Measurements from ENCODE around the gene C16orf46. TPM values are rescaled to one million over a fixed set of nuclear protein-coding genes. Genes with fewer than 3 reads are reported as not detected.

Gene C16orf46
- total RNA-seq, 1 experiment from 2014 or later: not detected

DNA sequence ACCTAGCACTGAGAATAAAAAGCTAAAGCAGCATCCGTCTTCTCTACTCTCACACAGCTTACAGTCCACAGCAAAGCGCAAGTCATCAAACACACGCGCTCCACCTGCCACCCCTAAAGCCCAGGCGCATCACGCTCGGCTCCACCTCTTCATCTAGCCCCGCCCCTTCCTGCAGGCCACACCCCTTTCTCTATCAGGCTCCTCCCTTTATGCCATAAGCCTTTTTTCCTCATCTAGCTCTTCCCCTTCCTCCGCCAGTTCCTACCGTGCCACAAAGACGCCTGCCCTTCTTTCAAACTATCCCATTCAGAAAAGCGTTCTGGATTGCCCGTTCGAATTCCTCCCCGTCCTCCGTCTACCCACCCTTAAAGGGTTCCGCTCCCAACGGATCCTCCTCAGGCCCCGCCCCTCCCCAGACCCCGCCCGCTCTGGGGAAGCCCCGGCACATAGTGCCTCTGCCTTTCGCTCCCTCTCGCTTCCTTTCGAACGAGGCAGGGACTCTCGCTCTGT lies 417 bp downstream of the C16orf46 start:
- peak; percentile 82 for DNase-seq (ENCODE audit: low read depth)

DNA sequence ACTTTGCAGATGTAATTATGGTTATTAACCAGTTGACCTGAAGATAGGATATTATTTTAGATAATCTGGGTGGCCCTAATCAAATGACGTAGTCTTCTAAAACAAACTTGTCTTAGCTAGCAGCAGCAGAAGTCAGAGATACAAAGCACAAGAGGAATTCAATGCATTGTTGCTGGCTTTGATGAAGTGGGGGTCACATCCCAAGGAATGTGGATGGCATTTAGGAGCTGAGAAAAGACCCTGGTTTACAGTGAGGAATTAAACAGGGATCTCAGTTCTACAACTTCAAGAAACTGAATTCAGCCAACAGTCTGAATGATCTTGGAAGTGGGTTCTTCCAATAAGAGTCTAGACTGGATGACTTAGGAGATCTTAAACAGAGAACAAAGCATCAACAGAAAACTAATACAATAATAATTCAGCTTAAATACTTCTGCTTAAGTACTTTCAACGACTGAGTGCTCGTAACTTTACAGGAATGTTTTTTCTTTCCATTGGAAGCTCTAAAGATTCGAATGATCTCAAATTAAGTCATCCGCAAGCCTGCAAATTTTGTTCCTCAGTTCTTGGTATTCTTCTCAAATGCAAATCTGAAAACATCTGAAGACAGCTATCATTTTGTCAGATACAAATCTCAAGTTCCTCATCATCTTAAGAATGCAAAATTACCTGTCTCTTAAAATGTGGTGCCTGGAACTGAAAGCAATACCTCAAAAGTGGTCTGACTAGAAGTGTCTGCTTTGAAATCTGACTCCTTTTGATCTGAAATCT lies 3.3 kb downstream of the C16orf46 start:
- DNase-seq (ENCODE audit: low read depth): no peak

DNA sequence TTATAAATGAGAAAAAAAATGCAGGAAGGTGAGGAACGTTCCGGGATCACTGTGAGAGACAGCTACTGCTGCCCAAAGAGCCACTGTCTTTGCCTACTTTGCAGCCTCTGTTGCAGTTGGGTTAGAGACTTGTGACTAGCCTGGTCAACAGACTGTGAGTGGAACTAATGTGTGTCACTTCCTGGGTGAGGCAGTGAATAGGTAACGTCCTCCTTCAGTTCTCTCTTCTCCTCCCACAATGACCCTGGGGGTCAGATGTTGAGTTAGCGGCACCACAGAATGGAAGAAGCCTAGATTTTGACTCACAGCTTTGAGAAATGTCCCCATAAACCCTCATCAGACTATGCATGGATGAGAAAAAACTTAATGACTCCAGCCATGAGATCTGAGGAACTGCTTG lies 5.2 kb downstream of the C16orf46 start:
- DNase-seq (ENCODE audit: low read depth): peak; percentile 56

DNA sequence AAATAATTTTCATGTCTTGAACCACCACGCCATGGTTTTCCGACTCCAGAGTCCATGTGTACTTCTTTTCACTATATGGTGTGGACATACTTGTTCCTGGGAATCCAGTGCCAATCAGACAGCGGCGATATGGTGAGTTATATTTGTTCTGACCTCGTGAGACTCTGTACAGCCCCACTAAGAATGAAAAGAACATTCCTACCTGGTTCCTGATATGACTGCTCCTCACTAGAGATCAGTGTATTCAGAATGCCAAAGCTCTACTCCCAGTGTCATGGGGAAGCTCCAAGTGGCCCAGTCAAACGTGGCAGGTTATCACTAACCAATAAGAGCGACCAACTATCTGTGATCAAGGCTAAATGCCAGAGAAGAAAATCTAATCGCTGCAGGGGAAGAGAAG lies 6.1 kb downstream of the C16orf46 start:
- no peak for DNase-seq (ENCODE audit: low read depth)

DNA sequence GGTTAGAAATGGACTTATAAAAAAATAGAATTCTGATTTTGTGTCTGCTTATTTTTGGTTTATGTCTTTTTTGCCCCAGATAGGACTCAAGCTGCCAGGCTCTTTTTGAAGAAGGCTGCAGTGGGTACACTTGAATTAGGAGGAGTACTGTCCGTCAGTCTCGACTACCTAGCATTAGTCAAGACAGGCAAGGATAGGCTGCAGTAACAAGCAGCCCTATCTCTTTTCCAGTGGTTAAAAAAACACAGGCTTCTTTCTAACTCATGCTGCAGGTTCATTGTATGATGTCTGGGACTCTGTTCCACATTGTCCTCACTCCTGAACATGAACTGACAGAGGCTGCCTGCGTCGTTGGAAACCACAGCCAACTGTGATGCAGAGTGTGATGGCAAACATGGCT lies 8.0 kb downstream of the C16orf46 start:
- DNase-seq (ENCODE audit: low read depth): no peak

DNA sequence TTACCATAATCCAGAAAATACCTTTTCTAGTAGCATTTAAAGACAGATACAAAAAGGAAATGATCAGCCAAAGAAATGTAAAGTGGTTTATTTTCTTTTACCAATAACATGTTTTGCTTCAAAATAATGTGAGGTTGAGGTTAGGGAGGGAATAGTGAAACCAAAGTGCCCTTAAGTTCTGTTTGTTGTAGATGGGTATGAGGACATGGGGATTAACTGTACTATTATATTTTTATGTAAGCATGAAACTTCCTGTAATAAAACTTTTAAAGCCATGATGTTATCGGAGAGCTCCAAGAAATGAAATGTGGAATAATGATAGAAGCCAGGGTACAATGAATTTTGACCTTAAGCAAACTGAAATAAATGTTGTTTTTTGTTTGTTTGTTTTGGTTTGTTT lies 9.9 kb downstream of the C16orf46 start:
- DNase-seq (ENCODE audit: low read depth): no peak

DNA sequence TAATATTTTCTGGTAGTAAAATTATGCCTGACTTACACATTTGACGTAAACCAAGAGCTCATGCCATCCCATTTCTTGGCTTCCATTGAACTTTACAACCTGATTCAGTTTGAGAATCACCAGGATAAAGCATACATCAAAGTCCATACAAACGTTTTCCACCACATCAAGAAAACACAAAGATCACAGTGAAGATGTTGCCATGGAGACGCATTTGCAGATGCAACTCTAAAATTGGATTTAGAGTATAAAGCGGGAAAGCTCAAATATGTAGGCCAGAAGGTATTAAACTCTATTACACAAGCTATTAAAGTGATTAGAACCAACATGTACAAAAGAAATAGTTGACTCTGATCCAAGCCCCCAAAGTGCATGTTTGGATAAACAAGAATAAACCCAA lies 10.4 kb downstream of the C16orf46 start:
- no peak for DNase-seq (ENCODE audit: low read depth)

DNA sequence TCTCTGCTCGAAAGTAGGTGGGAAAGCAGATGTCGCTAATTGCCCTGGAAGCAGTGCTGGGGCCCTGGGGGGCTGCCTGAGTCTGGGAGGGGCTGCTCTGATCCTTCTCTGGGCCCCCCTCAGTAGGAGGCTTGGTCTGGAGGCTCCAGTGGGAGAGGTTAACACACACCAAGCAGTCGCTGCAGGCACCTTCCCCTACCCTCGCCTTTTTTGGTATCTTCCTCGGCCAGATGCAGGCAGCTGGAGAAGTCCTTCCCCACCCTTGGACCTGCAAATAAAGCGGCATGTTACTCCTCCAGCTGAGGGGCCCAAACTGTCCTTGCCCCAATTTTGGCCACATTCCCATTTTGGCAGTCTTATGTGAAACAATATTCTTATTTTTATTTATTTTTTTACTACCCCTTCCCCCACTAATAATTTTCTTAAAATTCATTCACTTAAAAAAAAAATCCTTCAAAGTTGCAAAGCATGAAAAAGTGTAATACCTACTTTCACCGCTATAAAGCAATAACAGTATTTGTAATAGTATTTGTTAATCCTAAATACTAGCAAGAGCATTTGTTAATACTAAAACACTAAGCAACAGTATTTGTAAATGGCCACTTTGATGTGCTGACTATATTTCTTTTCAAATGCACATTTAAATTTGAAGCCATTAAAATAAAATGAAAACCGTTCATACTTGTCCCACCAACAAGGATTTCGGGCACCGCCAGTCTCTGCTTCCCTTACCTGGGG lies 15.0 kb downstream of the C16orf46 start:
- no peak for DNase-seq (ENCODE audit: low read depth)

DNA sequence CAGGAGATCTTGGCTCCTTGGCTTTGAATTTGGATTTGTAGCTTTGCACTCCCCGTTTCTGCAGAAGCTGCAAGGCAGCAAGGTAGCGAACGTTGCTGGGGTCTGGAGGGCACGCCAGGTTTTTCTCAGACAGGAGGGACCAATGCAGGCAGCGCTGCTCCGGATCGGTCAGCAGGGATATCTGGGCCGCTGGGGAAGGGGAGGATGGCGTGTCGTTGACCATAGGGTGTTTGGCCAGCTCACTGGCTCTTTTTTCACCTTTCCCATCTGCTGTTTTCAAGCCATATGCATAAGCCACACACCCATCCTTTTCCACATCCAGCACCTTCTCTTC lies 15.8 kb downstream of the C16orf46 start:
- no peak for DNase-seq (ENCODE audit: low read depth)

DNA sequence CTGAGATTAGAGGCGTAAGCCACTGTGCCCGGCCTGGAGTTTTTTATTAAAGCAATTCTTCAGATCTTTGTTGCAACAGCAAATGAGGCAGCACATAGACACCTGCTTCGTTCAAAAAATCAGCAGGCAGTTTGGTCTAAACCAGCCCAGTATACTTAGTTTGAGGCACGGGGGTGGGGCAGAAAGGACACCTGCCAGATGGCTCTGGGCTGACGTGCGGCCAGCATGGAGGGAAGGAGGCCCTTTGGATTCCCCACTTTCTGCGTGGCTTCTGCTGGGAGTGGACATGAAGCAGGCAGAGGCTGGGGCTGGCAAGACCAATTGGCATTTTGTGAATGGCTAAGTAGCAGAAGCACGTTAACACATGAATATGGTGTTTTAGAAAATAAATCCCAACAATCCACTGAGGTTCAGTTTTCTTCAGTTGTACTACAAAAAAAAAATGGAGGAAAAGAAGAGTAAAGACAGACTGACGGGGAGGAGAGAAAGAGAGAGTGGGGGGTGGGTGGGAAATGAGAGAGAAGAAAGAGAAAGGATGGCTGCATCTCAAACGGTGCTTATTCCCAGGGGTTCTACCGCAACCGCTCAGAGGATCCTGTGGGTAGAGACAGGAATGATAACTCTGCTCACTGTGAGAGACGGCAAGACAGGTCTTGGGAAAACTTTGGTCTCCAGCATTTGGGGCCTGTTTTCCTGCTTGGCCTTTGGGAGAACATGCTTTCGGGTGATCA lies 16.3 kb downstream of the C16orf46 start:
- DNase-seq (ENCODE audit: low read depth): no peak

DNA sequence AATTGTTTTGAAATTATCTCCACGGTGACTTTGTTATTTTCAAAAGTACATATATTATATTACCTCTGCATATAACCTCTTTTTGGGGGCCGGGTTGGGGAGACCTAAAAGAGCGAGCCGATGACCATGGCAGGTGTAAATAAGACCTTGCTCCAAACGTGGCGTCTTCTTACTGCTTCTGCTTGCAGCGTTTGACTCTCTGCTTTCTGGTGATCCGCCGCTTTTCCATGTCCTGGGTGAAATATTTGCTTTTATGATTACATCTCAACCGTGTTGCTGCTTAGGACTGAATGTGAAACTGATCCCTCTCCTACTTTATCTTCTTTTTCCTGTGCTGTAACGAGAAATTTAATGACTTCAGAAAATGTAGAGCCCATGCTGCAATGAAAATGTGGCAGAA lies 23.3 kb downstream of the C16orf46 start:
- DNase-seq (ENCODE audit: low read depth): no peak

DNA sequence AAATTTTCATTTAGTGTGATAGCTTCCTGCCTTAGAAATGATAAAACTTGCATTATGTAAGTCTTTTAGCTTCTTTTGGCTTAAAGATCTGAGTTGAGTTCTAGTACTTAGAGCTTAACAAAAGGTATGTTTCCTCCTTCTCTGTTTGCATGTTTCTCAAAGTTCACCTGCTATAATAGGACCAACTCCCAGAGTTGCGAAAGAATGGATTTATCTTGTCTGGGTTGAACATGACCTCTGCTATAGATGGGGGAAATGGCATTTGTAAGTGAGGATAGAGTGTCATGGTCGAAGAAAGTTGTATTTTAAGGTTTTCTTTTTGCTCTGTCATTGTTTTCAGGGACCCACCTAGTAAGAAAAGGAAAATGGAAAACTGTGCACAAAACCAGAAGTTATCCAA lies 34.2 kb downstream of the C16orf46 start:
- DNase-seq (ENCODE audit: low read depth): no peak

DNA sequence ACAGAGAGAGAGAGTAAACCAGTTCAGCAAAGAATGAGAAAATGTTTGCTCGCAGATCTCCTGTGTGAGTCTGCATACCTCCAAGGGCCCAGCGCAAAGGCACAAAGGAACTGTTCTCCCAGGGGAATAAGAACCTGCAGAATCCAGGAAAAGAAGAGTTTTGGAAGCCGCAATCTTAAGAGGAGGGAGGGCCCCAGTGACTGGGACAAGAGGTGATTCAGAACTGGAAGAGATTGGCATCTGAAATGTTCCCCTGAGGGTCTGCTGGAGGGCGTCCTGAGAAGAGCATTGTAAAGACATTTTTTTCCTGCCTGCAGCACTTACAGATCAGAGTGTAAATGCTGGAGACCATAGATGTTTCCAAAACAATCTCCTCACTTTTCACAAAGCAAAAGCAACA lies 35.3 kb downstream of the C16orf46 start:
- no peak for DNase-seq (ENCODE audit: low read depth)

DNA sequence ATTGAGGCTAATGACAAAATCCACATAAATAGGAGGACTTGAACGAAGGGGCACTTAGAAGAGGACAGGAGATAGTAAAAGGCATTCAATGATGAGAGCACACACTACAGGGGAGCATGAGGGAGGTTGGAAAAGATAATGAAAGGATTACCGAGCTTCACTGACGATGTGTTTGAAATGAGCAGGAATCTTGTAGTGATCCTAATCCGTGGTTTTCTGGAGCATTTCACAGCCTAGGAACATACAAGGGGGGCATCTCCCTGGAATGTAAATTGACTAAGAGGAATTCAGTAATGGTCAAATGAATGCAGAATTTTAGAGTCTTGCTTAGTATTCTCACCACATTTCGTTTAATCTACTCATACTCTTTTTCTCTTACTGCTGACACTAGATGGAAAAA lies 36.2 kb downstream of the C16orf46 start:
- DNase-seq (ENCODE audit: low read depth): no peak

DNA sequence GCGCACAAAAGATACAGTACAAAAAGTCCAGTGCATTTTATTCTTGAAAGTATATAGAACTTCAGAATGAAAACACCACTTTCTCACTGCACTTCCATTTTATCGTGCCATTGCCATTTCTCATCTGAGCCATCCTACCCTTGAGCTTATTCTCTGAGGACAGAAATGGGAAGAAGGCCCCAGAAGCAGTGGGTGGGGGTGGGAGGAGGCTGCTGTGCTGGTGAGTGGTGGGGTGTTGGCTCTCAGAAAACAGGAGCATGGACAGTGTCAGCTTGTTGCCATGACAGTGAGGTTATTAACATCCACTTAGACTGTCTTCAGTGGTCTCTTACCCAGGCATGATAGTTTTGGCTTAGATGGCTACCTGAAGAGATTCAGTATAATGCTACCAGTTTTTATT lies 36.9 kb downstream of the C16orf46 start:
- no peak for DNase-seq (ENCODE audit: low read depth)

DNA sequence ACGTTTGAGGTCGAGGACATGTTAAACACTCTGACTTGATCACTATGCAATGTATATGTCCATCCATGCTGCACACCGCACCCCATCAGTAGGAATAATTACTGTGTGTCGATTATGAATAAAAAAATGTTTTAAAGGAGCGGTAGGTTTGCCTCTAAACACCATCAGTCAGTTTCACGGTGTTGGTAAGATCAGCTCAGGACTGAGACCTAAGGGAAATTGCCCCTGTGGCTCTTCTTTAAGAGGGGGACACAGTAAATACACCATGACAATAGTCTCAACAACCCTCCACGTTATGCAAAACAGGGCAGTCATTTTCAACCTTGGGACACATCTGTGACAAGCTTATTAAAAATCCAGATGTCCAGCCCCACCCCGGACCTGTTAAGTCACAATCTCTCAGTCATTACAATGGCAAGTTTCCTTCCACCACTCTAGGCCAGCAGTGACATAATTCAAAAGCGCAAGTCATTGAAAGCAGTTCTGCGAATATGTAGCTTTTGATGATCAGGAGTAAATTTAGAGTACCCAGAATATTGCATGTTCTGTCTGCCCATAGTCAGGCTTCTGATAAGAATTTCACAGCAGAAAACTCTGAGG lies 40.2 kb downstream of the C16orf46 start:
- DNase-seq (ENCODE audit: low read depth): no peak

DNA sequence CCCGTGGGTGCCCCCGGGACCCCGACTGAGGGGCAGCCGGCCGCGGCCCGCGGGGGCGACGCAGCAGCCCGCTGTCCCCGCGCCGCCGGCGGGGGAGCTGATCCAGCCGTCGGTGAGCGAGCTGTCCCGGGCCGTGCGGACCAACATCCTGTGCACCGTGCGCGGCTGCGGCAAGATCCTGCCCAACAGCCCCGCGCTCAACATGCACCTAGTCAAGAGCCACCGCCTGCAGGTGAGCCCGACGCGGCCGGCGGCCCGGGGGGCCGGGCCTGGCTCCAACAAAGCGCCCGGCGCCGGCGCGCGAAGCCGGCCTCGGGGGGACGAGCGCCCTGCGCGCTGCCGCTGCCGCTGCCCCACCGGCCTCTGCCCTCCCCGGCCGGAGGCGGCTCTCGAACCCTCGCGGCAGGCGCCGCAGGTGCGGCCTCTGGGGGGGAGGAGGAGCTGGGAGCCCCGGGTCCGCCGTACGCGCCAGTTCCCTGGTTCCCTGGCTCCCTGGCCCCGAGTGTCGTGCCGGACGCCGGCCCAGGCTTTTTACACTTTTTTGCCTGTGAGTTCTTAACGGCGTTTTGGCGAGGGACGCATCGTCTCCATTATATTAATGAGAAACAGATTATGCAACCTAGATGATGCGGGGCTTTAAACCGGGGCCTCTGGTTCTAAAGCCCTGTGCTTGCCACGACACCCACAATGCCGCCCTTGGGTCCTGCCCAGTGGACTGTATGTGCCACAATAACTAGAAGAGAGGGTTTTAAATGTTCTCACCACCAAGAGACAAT lies 40.9 kb downstream of the C16orf46 start:
- no peak for DNase-seq (ENCODE audit: low read depth)

DNA sequence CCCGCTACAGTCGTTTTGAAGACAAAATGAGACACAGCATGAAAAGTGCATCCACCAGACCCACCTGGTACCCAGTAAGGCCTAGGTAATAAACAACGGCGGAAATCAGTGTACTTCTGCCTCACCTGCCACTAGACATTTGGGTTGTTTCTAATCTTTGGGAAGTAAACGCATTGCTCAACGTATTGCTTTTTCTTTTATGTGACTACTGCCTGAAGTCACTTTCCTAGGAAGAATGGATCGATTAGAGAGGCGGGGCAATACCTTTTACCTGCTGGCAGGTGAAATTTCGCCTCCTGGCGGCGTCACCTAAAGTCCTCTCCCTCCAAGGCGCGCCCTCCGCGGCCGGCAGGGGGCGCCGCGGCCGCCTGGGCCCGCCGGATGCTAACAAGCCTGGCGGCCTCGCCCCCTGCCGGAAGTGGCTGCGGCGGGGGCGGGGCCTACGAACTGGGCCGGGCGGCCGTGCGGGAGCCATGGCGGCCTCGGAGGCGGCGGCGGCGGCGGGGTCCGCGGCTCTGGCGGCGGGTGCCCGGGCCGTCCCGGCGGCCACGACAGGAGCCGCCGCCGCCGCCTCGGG lies 41.6 kb downstream of the C16orf46 start, which contains the start of gene ATMIN:
Gene ATMIN (plus strand): TSS at position 445 of the 577 bp plus-strand sequence. CDS start 29 bp downstream, at position 474.
- peak; percentile 63 for DNase-seq (ENCODE audit: low read depth)

DNA sequence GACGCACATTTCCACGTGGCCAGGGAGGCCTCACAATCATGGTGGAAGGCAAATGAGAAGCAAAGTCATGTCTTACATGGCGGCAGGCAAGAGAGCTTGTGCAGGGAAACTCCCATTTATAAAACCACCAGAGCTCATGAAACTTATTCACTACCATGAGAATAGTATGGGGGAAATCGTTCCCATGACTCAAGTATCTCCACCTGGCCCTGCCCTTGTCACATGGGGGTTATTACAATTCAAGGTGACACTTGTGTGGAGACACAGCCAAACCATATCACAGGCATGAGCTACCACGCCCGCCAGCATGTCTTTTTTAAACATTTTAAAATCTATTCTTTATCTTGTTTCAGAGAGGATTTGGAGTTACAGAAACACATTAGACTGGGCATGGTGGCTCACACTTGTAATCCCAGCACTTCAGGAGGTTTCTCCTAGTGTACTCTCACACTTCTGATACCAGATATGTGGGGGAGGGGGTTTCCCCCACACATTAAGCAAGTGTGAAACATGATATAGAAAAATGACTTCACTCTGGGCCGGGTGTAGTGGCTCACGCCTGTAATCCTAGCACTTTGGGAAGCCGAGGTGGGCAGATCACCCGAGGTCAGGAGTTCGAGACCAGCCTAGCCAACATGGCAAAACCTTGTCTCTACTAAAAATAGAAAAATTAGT lies 47.0 kb downstream of the C16orf46 start:
- DNase-seq (ENCODE audit: low read depth): no peak

DNA sequence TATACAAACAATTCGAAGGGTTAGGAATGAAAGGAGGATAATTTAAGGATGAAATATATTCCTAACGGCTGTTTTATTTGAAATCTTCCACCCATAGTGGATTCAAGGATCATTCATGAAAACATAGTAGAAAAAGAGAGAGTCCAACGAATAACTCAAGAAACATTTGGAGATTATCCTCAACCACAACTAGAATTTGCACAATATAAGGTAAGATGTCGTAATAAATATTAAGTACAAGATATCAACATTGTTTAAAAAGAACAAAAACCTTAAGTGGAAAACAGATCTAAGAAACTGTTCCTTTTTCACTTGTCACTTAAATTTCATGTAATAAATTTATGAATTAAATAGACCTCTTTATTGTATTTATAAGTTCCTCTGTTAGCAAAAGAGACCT lies 50.6 kb downstream of the C16orf46 start:
- no peak for DNase-seq (ENCODE audit: low read depth)
